HL-60/S4 treated with retinoic acid at 250 ng/mL for 4 days and 3 days (cell line): ENCODE measurements around the gene RCOR3.

Experiments used
- in situ Hi-C: fragments of 300-500 bp; cut with MboI; formaldehyde crosslinking; loops from 2 replicates; pipeline ENCODE4 v1.7.0; 2022; ENCODE audit warnings: low sequenced_read_pairs

Gene RCOR3

GRCh38 chr1:211323156-211324063, 64.2 kb downstream of the RCOR3 start:
- in situ Hi-C loops, result loop anchor here (10.0 kb wide), 1 partner anchor 331 kb away; no protein-coding TSS in a partner anchor

GRCh38 chr1:211324992-211325775, 66.0 kb downstream of the RCOR3 start:
- in situ Hi-C loops, result loop anchor here (10.0 kb wide), 1 partner anchor 330 kb away; no protein-coding TSS in a partner anchor

- in situ Hi-C loops, result loop anchor here (10.0 kb wide), 1 partner anchor 329 kb away; no protein-coding TSS in a partner anchor
These were observed 67.0 kb downstream of the RCOR3 start for GRCh38 chr1:211326140-211326527.

- in situ Hi-C loops, result loop anchor here (10.0 kb wide), 1 partner anchor 328 kb away; no protein-coding TSS in a partner anchor
These were observed 67.6 kb downstream of the RCOR3 start, which contains the start of gene TRAF5 for GRCh38 chr1:211326528-211327345. Gene TRAF5, plus strand, starts transcription at chr1:211326833. Its CDS starts 26,407 bp downstream, at chr1:211353240.

GRCh38 chr1:211327346-211327921, 68.3 kb downstream of the RCOR3 start:
- in situ Hi-C loops, result loop anchor here (10.0 kb wide), 1 partner anchor 327 kb away; no protein-coding TSS in a partner anchor

GRCh38 chr1:211328084-211328694, 69.0 kb downstream of the RCOR3 start:
- in situ Hi-C loops, result loop anchor here (10.0 kb wide), 1 partner anchor 327 kb away; no protein-coding TSS in a partner anchor

- in situ Hi-C loops, result loop anchor here (10.0 kb wide), 1 partner anchor 326 kb away; no protein-coding TSS in a partner anchor
These were observed 69.8 kb downstream of the RCOR3 start for GRCh38 chr1:211328866-211329475.

GRCh38 chr1:211329764-211330201, 70.6 kb downstream of the RCOR3 start:
- in situ Hi-C loops, result loop anchor here (10.0 kb wide), 1 partner anchor 325 kb away; no protein-coding TSS in a partner anchor

- in situ Hi-C loops, result no loop called here
These were observed 71.2 kb downstream of the RCOR3 start for GRCh38 chr1:211330282-211330936.

- in situ Hi-C loops, result no loop called here
These were observed 72.0 kb downstream of the RCOR3 start for GRCh38 chr1:211331011-211331709.

GRCh38 chr1:211332036-211332616, 73.0 kb downstream of the RCOR3 start:
- in situ Hi-C loops, result no loop called here

- in situ Hi-C loops, result no loop called here
These were observed 73.7 kb downstream of the RCOR3 start for GRCh38 chr1:211332830-211333229.

GRCh38 chr1:211333906-211334305, 74.7 kb downstream of the RCOR3 start:
- in situ Hi-C loops, result no loop called here

- in situ Hi-C loops, result no loop called here
These were observed 75.8 kb downstream of the RCOR3 start for GRCh38 chr1:211334986-211335385.

GRCh38 chr1:211335522-211336157, 76.5 kb downstream of the RCOR3 start:
- in situ Hi-C loops, result no loop called here

GRCh38 chr1:211336161-211336560, 77.0 kb downstream of the RCOR3 start:
- in situ Hi-C loops, result no loop called here

- in situ Hi-C loops, result no loop called here
These were observed 77.6 kb downstream of the RCOR3 start for GRCh38 chr1:211336775-211337174.
